SIG-M5 treated with dmso at 0.1 percent for 504 hours (cell line): ENCODE measurements around the gene ANAPC2.
A peak's percentile ranks its signal among the peaks of the same experiment; 100 is the strongest.

ENCODE experiments used
- DNase-seq: peaks from one replicate; lab custom pipeline; 2025; ENCODE audit not compliant: unreplicated experiment; lab: John Stamatoyannopoulos, UW

Gene ANAPC2

DNA sequence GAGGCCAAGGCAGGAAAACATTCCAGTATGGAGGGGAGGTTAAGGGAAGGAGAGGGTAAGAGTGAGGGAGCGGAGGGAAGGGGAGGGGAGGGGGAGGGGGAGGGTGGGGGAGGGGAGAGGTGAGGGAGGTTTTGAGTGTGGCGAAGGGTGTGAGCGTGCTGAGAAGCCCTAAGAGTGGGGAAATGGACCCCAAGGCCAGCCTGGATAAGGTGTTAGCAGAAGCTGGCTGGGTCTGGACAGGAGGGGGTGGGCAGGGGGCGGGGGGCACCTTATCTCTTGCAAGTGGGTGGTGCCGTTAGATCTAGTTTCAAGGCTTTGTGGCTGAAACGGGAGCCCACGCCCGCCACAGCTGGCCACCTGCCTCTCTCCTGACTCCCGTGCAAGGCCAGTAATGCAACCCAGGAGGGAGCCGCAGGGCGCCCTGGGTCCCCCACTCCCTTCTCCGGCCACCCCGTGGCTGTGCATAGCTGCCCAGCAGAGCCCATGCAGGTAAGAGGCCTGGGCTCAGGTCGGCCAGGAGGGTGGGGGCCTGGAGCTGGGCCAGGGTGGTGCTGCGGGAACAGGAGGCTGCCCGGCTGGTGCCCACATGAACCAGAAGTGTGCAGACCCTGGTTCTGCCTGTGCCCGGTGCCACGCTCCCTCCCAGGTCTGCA, 39.6 kb upstream of the ANAPC2 start:
- no peak for DNase-seq

DNA sequence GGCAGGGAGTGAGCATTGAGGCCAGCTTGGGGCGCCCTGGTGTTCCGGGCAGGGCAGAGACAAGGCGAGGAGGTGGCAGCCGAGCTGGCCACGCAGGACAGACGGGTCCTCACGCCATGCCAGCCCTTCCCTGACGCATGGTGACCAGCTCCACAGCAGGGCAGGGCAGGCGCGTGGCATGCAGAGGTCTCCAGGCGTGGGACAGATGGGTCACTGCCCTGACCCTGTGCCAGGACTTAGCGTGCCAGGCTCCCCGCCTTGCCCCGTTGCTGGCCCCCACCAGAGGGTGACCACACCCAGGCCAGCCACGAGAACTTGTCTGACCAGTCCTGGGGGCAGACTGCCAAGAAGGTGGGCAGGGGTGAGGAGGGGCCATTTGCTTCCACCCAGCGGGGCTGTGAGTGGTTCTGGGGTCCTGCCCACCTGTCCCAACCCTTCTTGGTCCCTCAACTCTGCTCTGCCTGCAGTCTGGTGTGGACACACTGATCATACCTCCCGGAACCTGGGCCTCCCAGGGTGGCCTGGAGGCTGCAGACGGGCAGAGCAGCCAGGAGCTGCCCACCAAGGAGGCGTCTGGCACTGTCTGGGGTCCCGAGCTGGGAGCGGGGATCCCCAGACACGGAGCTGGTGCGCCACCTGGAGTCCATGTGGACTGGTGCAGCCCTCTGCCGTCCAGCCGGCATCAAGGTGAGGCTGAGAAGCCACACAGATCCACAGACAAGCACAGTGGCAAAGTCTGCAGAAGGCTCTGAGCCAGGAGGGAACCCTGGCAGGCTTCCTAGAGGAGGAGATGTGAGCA, 38.9 kb upstream of the ANAPC2 start, which contains the start of gene RNF224:
TSS of gene RNF224 (plus strand) at position 449 of the 799 bp plus-strand sequence. CDS start 834 bp downstream, outside the sequence.
- peak; percentile 71 for DNase-seq

DNA sequence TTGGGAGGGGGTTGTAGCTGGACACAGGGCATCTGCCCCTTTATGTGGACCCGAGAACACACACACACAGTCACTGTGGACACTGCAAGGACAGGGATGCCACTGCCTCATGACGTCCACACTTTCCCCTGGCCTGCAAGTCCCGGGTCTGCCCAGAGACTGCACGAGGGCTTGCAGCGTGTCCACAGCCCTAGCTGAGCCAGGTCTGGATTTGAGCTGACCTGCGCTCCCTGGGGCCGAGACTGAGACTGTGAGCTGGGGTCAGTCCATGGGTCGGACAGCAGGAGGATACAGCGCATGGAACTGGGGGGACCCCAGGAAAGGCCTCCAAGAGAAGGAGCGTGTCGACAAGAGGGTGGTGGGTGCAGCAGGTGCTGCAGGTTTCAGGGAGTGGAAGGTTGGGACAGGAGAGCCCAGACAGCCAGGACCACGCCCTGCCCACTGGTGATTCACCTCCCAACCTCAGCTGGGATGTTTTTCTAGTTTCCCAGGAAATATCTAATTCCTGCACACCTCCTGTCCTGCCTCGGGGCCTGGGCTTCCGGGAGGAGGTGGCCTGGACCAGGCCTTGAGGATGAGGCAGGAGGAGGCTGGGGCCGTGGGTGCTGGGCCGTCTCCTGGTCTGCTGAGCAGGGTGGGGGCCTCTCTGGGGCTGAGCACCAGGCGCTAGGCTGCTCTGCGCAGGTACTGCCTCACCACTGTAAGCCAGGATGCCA, 38.1 kb upstream of the ANAPC2 start:
- DNase-seq: peak; percentile 38

DNA sequence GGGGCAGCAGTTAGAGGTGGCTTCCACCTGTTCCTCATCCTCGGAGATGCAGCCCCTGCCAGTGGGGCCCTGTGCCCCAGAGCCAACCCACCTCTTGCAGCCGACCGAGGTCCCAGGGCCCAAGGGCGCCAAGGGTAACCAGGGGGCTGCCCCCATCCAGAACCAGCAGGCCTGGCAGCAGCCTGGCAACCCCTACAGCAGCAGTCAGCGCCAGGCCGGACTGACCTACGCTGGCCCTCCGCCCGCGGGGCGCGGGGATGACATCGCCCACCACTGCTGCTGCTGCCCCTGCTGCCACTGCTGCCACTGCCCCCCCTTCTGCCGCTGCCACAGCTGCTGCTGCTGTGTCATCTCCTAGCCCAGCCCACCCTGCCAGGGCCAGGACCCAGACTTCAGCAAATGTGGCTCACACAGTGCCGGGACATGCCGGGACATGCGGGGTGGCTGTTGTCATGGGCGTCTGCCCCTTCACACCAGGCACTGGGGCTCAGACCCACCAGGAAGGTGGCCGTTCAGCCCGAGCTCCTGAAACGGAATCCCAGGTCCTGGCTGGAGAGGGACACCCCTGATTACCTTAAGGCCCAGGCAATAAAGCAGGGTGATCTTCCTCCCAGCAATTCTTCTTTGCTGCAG, 37.5 kb upstream of the ANAPC2 start:
- DNase-seq: no peak

DNA sequence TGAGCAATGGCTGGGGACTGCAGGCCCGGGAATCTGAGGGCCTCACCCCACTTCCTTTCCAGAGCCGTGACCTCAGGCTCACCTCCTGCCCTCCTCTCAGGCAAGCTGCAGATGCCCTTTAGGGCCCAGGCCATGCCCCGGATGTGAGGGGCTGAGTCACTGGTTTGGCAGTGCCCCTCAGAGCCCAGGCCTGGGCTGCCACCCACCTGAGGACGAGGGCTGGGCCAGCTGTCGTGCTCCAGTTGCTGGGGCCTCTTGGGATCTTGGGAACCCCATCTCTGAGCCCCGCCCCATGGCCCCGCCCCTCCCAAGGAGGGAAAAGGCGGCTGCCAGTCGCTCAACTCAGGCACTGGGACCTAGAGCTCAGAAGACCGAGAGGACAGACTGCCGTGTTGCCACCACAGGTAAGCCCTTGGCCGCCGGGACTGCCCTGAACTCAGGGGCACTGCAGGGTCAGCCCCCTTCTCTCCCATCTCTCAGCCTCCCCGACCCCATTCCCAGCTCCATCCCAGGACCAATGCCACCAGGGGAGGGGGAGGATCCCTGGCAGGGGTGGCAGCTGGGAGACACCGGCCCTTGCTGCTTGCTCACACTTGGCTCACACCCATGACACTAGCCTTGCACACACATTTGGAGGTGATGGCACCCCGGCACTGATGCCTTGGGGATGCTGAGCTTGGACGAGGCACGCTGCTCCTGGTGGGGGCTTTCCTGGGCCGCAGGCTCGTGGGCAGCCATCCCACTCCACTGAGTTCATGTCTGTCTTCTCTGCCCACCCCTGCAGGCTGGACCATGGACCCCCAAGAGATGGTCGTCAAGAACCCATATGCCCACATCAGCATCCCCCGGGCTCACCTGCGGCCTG, 36.7 kb upstream of the ANAPC2 start, which contains the start of gene CYSRT1:
TSS of gene CYSRT1 (plus strand) at position 345 of the 865 bp plus-strand sequence. CDS start at position 793, 448 bp downstream.
- no peak for DNase-seq

DNA sequence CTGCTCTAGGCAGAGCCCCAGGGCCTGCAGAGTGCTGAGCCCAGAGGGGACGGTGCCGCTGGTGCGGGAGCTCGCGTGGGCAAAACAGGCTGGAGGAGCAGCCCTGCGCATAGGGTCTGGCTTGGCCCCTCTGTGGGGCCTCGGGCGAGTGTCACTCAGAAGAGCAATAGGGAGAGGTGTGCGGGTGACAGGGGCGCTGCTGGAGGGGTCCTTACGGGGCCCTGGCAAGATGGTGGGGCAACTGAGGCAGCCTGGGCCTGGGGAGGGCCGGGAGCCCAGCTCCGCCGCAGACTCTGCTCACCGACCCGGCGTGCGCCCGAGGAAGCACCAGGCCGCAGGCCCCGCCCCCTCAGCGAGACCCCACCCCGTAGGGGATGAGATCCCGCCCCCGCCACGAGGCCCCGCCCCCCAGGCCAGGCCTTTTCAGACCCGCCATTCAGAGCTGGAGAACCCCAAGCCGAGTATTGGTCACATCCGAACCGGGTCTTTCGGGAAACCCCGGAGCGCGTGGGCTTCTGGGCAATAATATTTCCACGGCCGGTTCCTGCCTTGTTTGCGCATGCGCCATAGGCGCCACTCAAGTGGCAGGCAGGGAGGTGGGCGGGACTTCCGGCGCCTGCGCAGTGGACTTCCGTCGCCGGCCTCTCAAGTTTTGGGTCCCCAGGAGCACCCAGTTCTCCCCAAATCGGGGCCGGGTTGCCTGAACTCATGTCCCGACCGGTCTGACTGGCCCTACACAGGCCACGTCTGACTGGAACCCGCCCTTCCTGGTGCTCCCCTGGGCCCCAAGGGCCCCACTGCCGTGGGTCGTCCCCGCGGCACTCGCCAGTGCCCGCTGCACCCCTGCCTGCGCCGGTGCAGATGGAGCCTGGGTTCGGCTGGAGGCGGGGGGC, 35.0 kb upstream of the ANAPC2 start:
- peak; percentile 95 for DNase-seq

DNA sequence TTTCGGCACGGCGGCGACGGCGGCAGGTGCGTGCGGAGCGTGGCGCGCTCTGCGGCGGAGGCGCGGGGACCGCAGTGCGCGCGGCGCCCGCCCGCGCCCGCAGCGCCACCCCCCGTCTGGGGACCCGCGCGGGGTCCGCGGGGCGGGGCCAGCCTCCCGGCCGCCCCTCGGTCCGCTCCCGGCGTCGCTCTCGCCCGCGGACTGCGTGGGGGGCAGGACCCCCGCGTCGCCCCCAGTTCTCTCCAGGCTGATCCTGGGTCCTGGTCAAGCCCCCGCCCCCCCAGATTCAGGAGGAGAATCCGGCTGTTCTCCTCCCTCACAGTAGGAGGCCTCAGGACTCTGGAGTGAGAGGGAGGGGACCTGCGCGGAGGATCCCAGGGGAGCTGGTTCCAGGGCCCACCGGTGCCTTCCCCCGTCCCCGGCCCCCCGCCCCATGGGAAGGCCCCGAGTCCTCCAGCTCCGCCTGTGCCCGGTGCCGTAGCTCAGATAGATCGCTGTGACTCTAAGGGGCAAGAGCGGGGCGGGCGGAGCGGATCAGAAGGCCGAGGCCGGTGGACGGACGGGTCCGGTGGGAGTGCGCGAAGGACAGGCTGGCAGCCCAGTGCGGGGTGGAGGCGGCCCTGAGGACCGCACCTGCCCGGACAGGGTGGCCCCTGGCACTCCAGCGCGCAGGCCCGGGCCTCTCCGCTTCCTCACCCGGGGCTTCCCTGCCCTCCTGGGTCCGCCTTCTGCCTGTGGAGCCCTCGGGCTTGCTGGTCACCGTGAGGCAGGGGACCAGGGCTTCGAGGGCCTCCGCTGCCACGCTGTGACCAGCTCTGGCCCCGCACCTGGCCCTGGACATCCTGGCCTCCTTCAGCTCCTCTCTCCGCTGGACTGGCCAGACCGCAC, 34.1 kb upstream of the ANAPC2 start, which contains the start of gene RNF208:
TSS of gene RNF208 (minus strand) at position 51 of the 888 bp plus-strand sequence. CDS start 1,028 bp downstream, outside the sequence.
- DNase-seq: no peak

DNA sequence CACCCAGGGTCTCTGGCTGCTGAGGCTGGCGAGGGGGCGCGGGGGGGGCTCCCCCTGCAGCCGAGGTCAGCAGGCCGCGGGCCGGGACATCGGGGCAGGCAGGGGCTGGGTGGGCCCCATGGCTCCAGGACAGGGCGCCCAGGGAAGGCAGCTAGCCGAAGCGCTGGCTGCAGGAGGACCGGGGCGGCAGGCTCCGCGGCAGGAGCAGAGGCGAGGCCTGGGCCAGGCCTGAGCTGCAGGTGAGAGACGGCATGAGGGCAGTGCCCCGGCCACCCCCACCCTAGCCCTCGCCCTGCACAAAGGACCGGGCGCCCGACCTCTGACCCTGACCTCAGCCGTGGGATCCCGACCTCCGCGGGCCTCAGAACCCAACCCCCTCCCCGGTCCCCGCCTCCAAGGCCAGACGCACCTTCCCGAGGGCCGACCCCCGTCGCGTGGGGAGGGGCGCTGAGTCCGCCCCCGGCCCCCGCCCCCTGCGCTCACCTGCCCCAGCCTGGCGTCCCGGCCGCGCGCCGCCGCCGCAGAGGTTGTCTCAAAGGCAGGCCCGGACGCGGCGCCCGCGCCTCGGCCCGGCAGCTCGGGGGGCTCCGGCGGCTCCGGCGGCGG, 33.2 kb upstream of the ANAPC2 start:
- DNase-seq: no peak

DNA sequence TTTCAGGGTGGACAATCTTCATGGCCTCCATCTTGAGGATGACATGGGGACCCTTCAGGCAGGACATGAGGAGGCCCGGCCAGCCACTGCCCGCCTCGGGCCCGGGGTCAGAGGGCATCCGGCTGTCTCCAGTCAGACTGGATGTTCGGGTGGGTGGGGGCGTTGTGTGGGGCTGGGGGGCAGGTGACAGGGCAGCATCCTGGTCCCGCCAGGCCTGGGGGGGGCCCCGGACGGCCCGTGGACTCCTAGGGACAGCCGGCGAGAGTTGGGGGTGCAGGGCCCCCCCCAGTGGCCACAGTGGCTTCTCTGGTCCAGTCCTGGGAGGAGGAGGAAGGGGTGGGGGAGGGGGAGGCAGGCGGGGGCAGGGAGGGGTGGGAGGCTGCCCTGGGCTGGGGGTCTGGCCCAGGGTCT, 32.7 kb upstream of the ANAPC2 start:
- DNase-seq: no peak

DNA sequence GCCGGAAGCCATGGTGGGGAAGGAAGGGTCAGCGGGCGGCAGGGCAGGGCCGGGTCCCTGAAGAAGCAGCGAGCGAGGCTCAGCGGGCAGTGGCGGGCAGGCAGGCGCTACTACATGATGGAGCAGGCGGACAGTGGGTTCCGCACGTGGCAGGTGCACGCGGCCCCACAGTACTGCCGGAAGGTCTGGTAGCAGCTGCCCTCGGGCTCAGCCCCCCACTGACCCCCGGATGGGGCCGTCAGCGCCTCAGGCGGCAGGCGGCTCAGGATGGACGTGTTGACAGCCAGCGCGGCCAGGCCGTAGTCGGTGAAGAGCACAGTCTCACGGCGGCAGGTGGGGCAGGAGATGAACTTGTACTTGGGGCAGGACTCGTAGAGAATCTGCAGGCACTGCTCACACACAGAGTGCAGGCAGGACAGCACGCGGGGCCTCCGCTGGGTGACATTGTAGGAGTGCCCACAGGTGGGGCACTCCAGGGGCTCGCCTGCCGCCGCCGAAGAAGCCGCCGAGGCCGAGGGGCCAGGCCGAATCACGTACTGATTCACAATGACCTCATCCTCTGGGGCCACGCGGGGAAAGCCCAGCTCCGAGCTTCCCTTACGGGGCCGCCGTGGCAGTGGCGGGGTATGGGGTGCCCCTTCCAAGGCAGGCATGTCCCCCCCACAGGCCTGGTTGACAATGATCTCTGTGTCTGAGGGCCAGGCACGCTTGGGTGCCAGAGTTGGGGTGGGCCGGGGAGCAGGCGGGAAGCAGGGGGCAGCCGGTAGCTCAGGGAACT, 32.1 kb upstream of the ANAPC2 start:
- DNase-seq: no peak

DNA sequence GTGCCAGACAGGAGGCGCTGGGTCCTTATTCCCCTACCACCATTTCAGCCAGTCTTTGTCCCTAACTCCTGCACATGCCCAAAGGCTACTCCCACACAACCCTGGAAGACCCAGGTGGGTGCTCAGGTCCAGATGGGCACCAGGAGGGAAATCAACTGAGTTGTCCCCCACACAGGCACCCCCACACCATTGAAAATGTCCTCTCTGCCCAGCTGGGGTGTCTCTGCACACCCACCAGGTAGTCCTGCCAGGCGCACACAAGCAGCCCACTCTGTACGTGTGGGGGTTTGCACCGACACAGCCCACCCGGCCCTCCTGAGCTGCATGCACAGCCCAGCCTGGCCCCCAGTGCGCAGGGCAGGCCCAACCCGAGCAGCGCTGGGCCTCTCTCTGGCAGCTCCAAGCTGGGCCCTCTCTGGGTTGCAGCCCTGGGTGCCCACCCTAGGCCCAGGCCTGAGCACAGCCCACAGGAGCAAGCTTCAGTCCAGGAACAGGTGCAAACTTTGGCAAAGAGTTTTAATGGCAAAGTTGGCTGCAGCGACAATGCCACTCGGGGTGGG, 31.5 kb upstream of the ANAPC2 start:
- no peak for DNase-seq

DNA sequence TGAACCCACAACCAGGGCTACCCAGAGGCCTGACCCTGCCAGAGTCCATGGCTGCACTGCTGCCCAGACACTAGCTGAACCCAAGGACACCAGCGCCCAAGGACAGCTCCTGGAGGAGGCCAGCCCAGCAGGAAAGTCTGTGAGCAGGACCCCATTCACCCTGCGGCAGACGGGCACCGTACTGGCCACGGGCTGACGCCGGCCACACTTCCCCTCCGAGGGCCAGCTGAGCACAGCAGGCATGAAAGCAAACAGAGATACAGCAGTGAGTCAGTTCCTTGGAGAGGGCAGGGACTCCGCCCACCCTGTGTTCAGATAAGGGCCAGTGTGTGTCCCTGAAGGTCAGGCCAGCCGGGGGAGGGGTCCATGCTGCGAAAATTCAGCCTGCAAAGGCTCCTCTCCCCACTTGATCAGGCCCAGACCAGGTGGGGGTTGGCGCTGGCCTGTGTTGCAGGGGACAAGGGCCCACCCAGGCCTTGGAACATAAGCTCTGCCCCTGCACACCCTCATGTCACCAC, 30.5 kb upstream of the ANAPC2 start:
- DNase-seq: no peak

DNA sequence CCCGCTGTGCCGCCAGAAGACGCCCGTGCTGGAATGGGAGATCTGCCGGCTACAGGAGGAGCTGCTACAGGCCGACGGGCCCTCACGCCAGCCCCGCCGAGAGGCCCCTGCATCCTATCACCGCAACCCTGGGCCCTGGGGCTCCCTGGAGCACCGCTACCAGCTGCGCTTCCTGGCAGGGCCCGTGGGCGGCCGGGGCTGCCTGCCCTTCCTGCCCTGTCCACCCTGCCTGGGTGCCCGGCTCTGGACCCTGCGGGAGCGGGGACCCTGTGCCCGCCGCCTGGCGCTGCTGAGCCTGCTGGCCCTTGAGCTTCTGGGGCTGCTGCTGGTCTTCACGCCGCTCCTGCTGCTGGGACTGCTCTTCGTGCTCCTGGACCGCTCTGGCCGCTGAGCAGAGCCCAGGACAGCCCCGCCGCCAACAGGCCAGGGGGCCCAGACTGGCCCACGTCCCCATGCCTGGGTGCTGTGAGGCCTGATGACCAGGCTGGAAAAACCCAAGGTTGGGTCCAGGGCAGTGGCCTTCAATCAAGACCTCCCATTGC, 29.9 kb upstream of the ANAPC2 start:
- no peak for DNase-seq

DNA sequence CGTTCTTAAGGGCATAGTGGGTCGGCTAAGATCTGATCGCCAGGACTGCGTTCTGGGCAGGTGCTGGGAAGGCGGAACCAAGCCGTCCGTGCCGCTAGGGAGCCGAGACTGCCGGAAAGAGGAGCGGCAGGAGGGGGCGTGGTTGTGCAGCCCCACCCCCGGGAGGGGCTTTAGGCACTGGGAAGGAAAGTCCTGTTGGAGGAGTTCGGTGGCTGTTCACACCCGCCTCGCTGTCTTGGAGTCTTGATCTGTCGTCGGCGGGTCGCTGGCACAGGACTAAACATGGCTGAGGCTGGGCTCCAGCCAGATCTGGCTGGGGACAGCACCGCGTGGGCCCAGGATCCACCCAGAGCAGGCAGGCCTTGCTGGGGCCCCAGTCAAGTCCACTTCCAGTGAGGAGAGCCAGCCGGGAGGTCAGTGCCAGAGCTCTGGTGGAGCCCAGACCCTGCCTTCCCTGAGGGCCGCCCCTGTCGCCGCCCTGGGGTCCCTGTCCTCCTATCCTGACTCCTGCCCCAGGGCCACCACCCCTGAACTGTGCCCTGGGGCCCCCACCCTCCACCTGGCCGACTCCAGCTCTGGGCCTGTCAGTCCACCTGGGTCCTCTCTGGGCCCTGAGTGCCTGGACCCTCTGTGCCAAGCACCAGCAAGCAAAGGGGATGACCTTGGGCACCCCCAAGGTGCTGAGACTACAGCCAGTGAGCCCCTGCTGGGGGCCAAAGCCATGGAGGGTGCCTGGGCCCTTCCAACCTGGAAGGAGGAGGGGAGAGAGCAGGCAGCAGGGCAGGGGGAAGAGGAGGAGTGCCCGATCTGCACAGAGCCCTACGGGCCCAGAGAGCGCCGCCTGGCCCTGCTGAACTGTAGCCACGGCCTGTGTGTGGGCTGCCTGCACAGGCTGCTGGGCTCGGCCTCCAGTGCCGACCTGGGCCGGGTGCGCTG, 29.2 kb upstream of the ANAPC2 start:
- DNase-seq: peak; percentile 32
